Sciatic nerve (tissue), 2 donors: Measurements from ENCODE around the gene TTC22. TPM values are rescaled to one million over a fixed set of nuclear protein-coding genes. Genes with fewer than 3 reads are reported as not detected.

Experiments
- ATAC-seq: fragments of 200-7000 bp; cut with Tn5 transposase; one replicate; pipeline ENCODE4 v1.9.1; 2020; ENCODE audit warnings: mild to moderate bottlenecking, moderate library complexity
- DNase-seq: peaks from one replicate; pipeline ENCODE4 v3.0.0-alpha.2; 2020; ENCODE audit warnings: low spot score
- intact Hi-C: fragments of 100-400 bp; cut with DNase I; formaldehyde crosslinking; loops from one replicate; pipeline ENCODE4 v1.14.2; 2022
- total RNA-seq: library from RNA; stranded (reverse); fragmentation: NEBNext Ultra II Directional; extraction: Animal tissue kit (Norgen Biotek cat#: 25700); gene quantifications from one replicate; pipeline ENCODE4 v1.2.1, GENCODE V29; 2021
- donor health status: DM: no; HTN: no; CAD: no.
- donor health status: DM: no; HTN: no; CAD: no.

The TTC22 gene
- total RNA-seq, 1 donor from 2014 or later, result 0.36 TPM

DNA sequence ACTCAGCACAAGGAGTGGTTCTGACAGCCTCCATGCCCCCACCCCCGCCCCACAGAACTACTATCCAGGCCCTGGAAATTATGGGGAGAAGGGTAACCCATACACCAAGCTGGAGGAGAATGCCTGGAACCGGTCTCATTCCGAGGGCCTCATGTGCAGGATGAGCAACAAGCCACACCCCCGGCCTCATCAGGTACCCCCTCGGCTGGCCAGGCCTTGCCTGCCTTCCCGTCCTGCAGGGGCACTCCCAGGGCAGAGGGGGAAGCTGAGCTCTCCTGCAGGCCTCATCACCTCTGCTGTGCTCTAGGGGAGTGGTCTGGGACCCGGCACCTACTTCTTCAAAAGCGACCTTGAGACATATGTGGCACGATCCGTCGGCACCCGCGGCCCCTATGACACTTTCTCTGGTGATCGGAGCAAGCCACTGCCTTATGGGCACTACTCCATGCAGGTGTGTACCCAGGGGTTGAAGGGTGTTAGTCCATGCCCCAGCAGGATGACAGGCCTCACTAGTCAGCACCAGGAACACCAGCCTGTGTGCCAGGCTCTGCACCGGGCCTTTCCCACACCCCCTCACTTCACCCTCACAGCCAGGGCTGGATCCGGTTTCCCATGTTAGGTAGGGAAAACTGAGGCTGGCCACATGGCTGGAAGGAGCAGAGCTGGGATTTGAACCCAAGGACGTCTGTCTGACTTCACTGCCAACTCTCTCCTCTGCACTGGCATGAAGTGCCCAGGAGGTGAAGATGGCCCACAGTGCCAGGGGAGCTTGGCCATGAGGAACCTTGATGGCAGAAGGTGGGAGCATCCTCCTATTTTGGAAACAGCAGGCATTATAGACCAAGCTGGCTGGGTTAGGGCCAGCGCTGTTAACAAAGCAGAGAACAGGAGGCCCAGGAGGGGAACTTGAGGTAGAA, 10.9 kb upstream of the TTC22 start:
- DNase-seq (peak; percentile 44), ATAC-seq (no peak)
- intact Hi-C loops, result no loop called here

DNA sequence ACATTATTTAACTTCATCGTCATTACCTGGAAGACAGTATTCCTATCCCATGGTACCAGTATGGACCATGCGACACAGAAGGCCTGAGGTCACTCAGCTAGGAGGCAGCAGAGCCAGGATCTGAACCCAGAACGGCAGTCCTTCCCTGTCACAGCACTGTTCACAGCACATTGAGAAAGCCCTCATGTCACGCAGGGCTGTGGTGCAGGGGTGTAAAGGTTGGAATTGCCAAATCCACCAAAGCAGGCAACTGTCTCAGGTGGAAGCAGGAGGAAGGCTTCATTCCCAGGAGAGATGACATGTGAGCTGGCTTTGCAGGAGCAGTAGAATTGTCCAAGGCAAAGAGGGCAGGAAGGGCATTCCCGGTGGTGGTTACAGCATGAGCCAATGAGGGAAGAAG, 9.9 kb upstream of the TTC22 start:
- ATAC-seq (no peak), DNase-seq (peak; percentile 6)
- intact Hi-C loops, result no loop called here

DNA sequence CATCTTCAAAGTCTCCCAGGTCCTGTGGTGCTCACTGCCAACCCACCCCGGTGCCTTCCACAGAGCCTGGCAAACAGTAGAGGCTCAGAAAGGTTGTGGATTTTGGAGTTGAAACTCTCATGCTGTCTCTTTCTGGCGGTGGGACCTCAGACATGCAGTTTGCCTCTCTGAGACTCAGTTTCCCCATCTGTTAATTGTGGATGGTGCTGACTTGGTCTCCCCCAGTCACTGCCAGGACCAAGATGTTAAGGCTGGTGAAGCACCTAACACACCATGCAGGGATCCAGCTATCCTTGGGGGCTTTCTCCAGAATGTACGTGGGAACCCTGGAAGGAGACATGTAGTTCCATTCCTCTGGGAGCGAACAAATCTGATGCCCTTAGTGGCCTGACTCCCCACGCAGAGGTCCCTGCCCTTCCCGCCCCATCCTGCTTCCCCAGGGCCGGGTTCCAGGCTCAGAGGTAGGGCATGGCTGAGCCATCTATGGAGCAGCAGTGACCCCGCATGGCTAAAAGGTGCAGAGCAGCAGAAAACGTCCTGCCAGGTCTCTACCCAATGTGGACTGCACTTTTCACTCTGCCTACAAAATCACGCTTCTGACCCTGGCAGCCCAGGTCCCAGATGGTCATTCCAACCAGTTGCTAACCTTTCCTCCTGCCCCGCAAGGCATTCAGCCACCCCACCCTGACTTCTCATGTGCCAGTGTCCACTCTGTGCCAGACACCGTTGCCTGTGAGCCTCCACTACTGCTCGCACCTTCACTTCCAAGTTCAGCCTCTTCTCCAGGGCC, 9.2 kb upstream of the TTC22 start:
- intact Hi-C loops, result no loop called here
- ATAC-seq (peak; percentile 85), DNase-seq (peak; percentile 75)

DNA sequence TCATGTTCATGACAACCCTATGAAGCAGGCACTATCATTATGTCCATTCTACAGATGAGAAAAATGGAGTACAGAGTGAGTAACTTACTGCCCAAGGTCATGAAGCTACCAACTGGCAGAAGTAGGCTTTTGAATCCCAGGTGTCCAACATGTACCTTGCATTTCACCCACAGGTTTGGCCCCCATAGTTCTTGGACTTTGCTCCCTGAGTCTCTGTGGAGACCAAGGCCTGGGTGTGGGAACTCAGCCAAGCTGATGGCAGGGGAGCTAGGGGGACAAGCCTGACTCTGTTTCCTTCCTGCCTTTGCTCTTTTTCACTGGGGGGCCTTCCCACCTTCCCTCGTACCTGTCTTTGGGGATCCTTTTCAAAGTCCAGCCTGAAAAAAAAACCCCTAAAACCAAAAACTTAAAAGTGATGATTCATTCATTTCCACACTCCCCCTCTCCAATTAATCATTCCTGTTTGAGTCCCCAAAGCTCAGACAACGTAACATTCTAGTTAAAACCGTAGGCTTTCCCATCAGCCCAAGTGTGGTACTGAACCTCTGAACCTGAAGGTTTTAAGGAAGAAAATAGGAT, 8.5 kb upstream of the TTC22 start:
- DNase-seq, result peak; percentile 44

DNA sequence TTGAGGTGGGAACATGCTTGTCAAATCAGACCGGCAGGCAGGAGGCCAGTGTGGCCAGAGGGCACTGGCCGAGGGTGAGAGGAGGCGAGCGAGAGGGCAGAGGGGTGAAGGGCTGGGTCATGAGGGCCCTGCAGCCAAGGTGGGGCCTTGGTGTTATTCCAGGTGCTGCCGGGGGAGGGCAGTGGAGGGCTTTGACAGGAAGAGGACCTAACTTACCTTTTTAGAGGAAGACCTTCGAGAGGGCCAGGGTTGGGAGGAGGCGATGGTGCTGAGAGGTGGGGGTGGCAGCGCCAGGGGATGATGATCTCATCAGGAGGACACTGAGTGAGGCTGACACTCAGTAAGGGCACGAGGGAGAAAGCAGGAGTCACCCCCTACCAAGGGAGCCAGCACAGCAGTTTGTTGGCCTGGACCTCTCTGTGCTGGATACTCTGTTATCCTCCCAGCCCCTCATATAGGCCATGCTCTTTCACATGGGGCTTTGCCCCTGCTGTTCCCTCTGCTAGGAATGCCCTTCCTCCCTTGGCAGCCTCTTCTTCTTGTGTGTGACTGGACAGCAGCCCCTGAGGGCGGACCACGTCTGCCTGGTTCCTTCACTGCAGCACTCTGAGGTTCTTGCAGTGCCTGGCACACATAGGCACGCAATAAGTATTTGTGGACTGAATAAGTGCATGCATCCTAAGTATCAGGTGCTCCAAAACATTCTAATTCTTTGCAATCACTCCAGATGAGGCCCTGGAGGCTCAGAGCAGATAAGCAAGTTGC, 7.5 kb upstream of the TTC22 start:
- intact Hi-C loops, result no loop called here
- ATAC-seq (no peak), DNase-seq (peak; percentile 31)

More for the DNA sequence above, 8.5 kb upstream of the TTC22 start:
- intact Hi-C loops, result no loop called here
- ATAC-seq, result no peak

DNA sequence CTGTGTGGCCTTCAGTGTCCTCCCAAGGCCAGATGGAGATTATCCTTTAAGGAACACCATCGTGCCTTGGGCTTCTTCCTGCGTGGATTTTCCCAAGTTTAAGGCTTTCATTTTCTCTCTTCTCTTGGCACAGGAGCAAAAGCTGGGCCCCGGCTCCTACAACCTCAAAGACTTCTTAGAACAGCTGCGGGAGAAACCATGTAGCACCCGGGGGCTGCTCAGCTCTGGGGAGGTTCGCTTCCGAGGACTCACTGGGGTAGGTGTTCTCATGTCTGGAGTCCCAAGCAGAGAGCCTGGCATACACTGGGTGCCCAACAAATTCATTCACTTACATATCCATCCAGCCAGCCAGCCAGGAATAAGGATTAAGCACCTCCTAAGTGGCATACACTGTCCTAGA, 6.6 kb upstream of the TTC22 start:
- DNase-seq (peak; percentile 22), ATAC-seq (no peak)
- intact Hi-C loops, result no loop called here

DNA sequence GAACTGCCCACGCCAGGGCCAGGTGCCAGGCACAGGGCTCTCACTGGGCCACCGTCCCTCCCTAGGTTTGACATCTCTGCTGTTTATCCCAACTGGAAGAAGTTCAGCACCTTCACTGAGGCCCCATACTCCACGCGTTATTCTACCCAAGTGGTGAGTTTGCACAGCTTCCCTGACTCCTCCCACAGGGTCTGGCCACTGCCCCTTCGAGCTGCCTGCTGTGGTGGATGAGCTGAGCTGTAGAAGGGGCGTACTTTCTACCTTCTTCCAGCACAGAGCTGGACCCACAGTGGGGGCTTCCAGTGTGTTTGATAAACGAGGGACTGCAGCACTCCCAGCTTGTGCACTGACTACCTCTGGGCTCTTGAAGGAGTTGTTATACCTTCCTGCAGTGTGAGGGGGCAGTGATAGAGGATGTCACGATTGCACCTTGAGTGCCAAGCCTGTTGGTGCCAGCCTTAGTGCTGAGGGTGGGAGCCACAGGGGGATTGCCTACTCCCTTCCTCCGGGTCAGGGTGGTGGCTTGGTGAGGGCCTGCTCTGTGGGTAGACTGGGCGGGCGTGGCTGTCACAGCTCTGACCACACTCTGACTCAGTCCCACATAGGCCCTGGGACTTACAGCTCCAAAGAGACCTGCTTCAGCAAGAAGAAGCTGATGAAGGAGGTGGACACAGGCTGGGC, 5.9 kb upstream of the TTC22 start:
- intact Hi-C loops, result no loop called here

DNA sequence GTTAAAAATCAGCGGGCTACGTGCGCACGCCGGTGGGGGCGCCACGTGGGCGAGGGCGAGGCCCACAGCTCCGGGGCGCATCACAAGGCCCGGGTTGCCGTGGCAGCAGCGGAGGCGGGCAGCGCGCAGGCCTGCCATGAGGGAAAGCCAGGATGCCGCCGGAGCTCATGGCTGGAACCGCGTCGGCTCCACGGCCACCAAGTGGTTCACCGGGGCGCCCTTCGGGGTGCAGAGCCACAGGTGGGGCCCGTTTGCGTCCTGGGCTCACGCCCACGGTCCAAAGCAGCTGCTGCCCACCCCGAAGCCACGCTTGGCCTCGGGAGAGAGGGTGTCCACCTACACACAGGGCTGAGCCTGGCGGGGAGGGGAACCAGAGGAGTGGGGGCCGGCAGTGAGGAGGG, 4.9 kb upstream of the TTC22 start:
- ATAC-seq (no peak), DNase-seq (peak; percentile 45)
- intact Hi-C loops, result no loop called here

More for the DNA sequence above, 5.9 kb upstream of the TTC22 start:
- DNase-seq (peak; percentile 53), ATAC-seq (no peak)

DNA sequence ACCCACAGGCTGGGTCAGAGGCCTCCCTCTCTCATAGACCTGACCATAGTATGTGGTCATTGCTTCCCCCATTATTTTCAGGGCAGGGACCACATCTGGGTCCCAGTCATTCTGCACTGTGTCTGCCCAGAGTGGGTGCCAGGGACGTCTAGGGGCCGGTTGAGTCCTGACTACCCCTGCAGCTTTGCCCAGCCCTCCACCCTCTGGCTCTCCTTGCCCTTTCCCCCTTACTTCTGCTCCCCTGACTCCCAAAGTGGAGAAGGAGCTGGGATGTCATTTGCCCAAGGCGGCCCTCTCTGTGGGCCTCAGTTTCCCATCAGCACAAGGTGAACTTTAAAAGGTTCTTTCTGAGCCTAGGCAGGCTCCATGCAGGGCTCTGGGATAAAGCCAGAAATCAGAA, 4.3 kb upstream of the TTC22 start:
- no peak for ATAC-seq
- peak; percentile 28 for DNase-seq
- intact Hi-C loops, result no loop called here

DNA sequence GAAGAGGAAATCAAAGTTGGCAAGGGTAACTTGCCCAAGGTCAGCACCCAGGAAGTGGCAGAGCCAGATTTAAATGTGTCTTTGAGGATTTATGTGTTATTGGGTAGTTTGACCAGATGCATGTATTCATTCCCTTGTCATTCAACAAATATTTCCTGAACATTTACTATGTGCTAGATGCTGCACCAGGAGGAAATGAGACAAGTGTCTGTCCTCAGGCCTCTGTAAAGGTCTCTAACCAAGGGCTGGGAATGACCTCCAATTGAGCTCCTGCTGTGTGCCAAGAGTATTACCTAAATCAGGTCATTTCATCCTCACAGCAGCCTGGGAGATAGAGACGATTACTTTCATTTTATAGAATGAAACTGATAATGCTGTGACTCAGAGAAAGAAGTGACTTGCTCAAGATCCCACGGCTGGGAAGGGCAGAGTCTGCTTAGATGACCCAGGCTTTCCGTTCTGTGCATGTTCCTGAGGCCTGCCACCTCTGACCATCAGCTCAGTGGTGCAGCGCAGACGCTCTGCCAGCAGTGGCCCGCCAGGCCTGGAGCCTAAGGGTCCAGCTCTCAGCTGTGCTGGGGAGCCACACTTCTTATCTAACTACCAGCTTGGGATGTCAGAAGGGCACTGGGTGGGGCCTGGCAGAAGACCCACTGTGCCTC, 3.5 kb upstream of the TTC22 start:
- intact Hi-C loops, result no loop called here
- ATAC-seq (no peak), DNase-seq (peak; percentile 26)

DNA sequence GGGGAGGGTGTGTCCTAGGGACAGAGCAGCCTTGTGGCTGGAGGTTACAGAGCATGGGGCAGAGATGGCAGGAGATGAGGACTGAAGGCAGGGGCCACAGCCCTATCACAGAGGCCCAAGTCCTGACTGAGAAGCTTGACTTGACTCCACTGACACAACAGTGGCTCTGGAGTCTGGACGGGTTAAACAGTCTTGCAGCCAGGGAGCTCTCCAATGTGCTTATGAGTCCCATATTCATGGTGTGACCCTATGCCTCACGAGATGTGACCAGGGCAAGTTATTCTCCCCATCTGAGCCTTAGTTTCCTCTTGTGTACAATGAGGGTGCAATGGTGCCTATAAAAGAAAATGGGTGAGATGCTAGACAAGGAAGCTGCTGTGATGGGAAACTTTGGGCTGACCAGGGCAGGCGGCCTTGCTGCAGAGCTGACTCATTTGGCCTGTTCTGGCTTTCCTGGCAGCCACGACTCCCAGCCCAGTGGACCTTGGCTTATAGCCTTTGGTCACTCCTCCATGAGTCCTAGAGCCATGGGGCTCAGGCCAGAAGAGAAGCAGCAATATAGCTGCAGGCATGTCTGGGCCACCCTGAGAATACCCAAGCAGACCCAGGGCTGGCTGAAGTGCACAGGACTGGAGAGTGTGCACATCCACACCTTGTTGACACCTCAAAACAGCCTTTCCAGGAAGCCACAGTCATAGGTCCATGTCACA, 2.8 kb upstream of the TTC22 start:
- DNase-seq (peak; percentile 61), ATAC-seq (peak; percentile 43)
- intact Hi-C loops, result no loop called here

DNA sequence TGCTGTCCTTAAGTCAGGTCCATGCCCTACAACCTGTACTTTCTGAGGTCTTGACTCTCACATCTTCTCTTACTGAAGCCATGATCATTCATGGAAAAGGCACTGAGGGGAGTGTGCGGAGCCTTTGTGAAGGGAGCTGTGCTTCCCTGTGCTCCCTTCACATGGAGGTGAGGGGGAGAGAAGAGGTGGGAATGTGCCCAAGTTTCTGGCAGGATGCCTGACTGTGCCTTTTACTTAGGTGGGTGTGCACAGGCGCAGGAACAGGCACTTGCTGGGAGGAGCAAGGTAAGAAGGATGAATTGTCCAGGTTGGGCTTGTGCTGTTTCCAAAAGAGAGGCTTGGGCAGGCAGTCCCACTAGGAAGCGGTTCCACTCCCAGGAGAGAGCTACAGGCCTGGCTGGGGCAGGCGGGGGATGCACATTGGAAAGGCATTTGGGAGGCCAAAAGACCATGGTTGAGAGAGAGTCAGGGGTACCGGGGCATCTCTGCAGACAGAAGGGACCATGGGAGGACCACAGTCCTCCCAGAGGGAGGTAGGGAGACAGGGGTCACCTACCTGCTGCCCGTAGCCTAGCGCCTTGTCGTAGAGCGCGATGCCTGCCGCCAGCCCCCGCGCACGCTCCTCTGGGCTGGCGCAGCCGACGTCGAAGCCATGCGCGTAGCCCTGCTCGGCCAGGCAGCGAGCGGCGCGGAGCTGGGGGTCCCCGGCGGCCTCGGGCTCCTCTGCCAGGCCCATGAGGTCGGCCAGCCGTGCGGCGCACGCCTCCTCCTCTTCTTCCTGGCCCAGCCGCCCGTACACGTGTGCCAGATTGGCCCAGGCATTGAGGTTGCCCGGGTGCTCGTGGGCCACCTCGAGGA, 853 bp downstream of the TTC22 start:
- ATAC-seq (no peak), DNase-seq (peak; percentile 45)
- intact Hi-C loops, result no loop called here

DNA sequence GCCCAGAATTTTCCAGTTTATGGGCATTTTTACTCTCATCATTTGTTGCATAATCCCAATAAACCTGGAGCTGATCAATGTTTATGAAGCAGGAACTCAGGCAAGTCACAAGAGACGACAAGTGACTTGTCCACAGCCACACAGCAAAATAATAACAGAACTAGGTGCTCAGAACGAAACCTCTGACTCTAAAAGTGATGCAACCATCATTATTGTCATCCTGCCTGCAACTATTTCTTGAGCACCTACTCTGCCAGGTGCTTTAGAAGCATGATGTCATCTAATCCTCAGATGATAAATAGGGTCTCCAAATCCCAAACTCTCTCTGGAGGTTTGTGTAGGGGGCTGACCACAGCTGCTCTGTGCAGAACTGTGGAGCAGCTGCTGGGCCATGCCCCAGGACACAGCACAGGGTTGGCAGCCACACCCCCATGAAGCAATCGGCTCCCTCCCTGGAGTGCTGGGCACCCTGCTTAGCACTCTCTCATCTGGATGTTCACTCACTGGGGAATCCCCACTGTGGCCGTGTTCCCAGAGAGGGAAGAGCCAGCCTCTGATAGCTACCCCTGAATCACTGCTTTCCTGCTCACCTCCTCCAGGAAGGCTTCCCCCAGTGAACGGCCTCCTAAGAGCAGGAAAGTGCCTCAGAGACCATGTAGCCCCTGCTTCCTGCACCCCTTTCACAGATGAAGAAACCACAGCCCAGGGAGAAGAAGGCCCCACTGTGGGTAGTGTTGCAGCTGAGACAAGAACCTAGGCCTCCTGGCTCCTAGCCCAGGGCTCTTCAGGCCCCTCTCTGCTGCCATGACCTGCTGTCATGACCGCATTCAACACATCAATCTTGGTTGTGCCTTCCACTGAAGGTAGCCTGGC, 2.1 kb downstream of the TTC22 start:
- ATAC-seq, result no peak
- intact Hi-C loops, result loop anchor here (5.0 kb wide), 1 partner anchor 112 kb away; no protein-coding TSS in a partner anchor
- peak; percentile 26 for DNase-seq

DNA sequence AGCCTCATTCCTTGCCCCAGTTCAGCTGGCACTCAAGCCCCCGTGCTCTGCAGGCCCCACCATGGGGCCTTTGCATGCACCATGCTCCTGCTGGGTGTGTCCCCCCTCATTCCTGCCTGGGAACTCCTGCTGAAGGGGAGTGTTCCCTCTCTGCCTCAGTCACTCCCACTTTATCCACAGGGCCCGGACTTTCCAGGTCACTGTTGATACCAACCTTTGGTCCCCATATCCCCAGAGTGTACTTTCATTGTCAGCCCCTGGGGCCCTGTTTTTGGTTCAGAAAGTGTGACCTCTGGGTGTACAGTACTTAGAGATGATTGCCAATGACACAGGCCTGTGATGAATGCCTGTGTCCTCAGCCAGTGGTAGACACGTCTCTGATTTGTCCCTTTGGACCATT, 2.9 kb downstream of the TTC22 start:
- no peak for ATAC-seq
- DNase-seq, result peak; percentile 22
- intact Hi-C loops, result loop anchor here (5.0 kb wide), 1 partner anchor 111 kb away; no protein-coding TSS in a partner anchor

DNA sequence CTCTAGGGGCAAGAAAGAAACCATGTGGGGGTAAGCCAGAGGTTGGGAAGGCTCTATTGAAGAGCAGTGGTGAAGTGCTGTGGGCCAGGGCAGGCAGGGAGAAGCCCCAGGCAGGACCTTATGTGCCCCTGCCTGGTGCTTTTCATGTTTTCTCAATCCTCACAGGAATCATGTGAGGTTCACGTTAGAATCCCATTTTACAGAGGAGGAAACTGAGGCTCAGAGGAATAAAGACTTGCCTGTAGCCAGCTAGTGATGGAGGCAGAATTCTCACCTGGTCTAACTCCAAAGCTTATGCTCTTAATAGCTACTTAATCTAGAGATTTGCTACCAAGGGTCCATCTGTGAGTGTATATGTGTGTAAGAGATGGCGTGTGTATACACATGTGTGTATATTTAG, 4.2 kb downstream of the TTC22 start:
- DNase-seq (no peak), ATAC-seq (no peak)
- intact Hi-C loops, result loop anchor here (5.0 kb wide), 1 partner anchor 110 kb away; no protein-coding TSS in a partner anchor
